IMR-90 (cell line): ENCODE data around the gene BTBD17. TPM values are rescaled to one million over a fixed set of nuclear protein-coding genes. Genes with fewer than 3 reads are reported as not detected.
A peak's percentile ranks its signal among the peaks of the same experiment; 100 is the strongest.

Source experiments
- ATAC-seq: fragments of 200-7000 bp; cut with Tn5 transposase; 2 replicates; pipeline ENCODE4 v1.9.1; 2020; ENCODE audit warnings: low read depth, mild to moderate bottlenecking, moderate library complexity
- BruUV-seq: library from RNA; stranded (reverse); fragments of 400-500 nt; replicated peaks from 2 replicates; lab custom pipeline; 2021; lab: Mats Ljungman, UMichigan
- CTCF ChIA-PET: fragments of 300-600 bp; formaldehyde crosslinking; extraction: SDS; loops from one replicate; lab custom pipeline; 2021; ENCODE audit warnings: antibody characterized with exemption; lab: Yijun Ruan, JAX
- POLR2A ChIA-PET: fragments of 300-600 bp; sonication (Branson Sonifier 250); formaldehyde crosslinking; loops from one replicate; lab custom pipeline; 2022; ENCODE audit warnings: antibody characterized with exemption; ENCODE audit not compliant: unreplicated experiment; lab: Charles Lee
- DNase-seq: peaks from one replicate; pipeline ENCODE4 v3.0.0; 2013
- H2AFZ ChIP-seq: replicated peaks from 2 replicates; pipeline ENCODE3; 2013; ENCODE audit warnings: low read length, mild to moderate bottlenecking; ENCODE audit not compliant: poor library complexity
- H2AK5ac ChIP-seq: 2 replicates; pipeline ENCODE4 v1.6.1; 2013; ENCODE audit warnings: low read depth, low read length, inconsistent platforms
- H2AK9ac ChIP-seq: replicated peaks from 2 replicates; pipeline ENCODE3; 2013; ENCODE audit warnings: mild to moderate bottlenecking, low read depth, low read length, moderate library complexity; ENCODE audit not compliant: poor library complexity
- H2BK120ac ChIP-seq: 2 replicates; pipeline ENCODE4 v1.6.1; 2013; ENCODE audit warnings: low read depth, low read length, inconsistent platforms
- H2BK15ac ChIP-seq: 3 replicates; pipeline ENCODE4 v1.6.1; 2013; ENCODE audit warnings: low read depth, low read length, inconsistent platforms
- H2BK20ac ChIP-seq: 2 replicates; pipeline ENCODE4 v1.6.1; 2013; ENCODE audit warnings: low read depth, mild to moderate bottlenecking, inconsistent platforms, low read length, moderate library complexity
- H2BK5ac ChIP-seq: 2 replicates; pipeline ENCODE4 v1.6.1; 2013; ENCODE audit warnings: mild to moderate bottlenecking, low read depth, low read length, inconsistent platforms; ENCODE audit not compliant: poor library complexity, severe bottlenecking
- H3K14ac ChIP-seq: replicated peaks from 2 replicates; pipeline ENCODE4 v1.6.1; 2013; ENCODE audit warnings: low read depth, low read length, inconsistent platforms
- H3K18ac ChIP-seq: 2 replicates; pipeline ENCODE4 v1.6.1; 2013; ENCODE audit warnings: low read depth, low read length, control low read depth
- H3K23ac ChIP-seq: 2 replicates; pipeline ENCODE4 v1.6.1; 2013; ENCODE audit warnings: low read depth, low read length, inconsistent platforms
- H3K27ac ChIP-seq: 2 replicates; pipeline ENCODE4 v1.5.1; 2013; ENCODE audit warnings: mild to moderate bottlenecking, control low read depth, low read length; ENCODE audit not compliant: insufficient read depth
- H3K27me3 ChIP-seq: 2 replicates; pipeline ENCODE4 v1.6.1; 2013; ENCODE audit warnings: low read length; ENCODE audit not compliant: control insufficient read depth, insufficient read depth
- H3K36me3 ChIP-seq: 2 replicates; pipeline ENCODE4 v1.6.1; 2013; ENCODE audit warnings: low read length, mixed read lengths; ENCODE audit not compliant: control insufficient read depth, insufficient read depth
- H3K4ac ChIP-seq: 2 replicates; pipeline ENCODE4 v1.6.1; 2013; ENCODE audit warnings: low read depth, low read length, inconsistent platforms
- H3K4me1 ChIP-seq: 2 replicates; pipeline ENCODE4 v1.6.1; 2013; ENCODE audit warnings: low read length, mixed read lengths; ENCODE audit not compliant: control insufficient read depth, insufficient read depth
- H3K4me2 ChIP-seq: 2 replicates; pipeline ENCODE4 v1.6.1; 2013; ENCODE audit warnings: low read depth, mild to moderate bottlenecking, control low read depth, low read length, moderate library complexity
- H3K4me3 ChIP-seq: 2 replicates; pipeline ENCODE4 v1.5.1; 2013; ENCODE audit warnings: low read depth, mild to moderate bottlenecking, control low read depth, low read length, moderate library complexity; ENCODE audit not compliant: insufficient read depth
- H3K56ac ChIP-seq: 2 replicates; pipeline ENCODE4 v1.6.1; 2013; ENCODE audit warnings: low read length, inconsistent platforms; ENCODE audit not compliant: insufficient read depth; ENCODE audit errors: extremely low read depth
- H3K79me1 ChIP-seq, 2 experiments: 2 replicates each; pipeline ENCODE4 v1.6.1; 2013; ENCODE audit warnings: low read length in 2 of 2, inconsistent platforms in 1 of 2, low read depth in 1 of 2
- H3K9ac ChIP-seq: 2 replicates; pipeline ENCODE4 v1.6.1; 2013; ENCODE audit warnings: low read depth, low read length, control low read depth
- H3K9me1 ChIP-seq: 2 replicates; pipeline ENCODE4 v1.6.1; 2013; ENCODE audit warnings: low read length, inconsistent platforms; ENCODE audit not compliant: insufficient read depth
- H3K9me3 ChIP-seq: 2 replicates; pipeline ENCODE4 v1.6.1; 2013; ENCODE audit warnings: low read length; ENCODE audit not compliant: control insufficient read depth, insufficient read depth
- H4K20me1 ChIP-seq: 2 replicates; pipeline ENCODE4 v1.6.1; 2013; ENCODE audit warnings: low read length, inconsistent platforms; ENCODE audit not compliant: insufficient read depth
- H4K5ac ChIP-seq: 2 replicates; pipeline ENCODE4 v1.6.1; 2013; ENCODE audit warnings: mild to moderate bottlenecking, low read depth, low read length, control low read depth
- H4K8ac ChIP-seq, 2 experiments: 2 replicates each; pipeline ENCODE4 v1.6.1; 2013; ENCODE audit warnings: low read depth in 2 of 2, low read length in 2 of 2, control low read depth in 1 of 2, inconsistent platforms in 1 of 2
- H4K91ac ChIP-seq: 2 replicates; pipeline ENCODE4 v1.6.1; 2013; ENCODE audit warnings: low read depth, low read length, inconsistent platforms; ENCODE audit not compliant: insufficient read depth
- CEBPB ChIP-seq: IDR thresholded peaks from 2 replicates; pipeline ENCODE4 v1.6.1; 2012; ENCODE audit warnings: low read depth, low read length, improper control_type of control experiment
- USF2 ChIP-seq: fragments of 150-350 bp; IDR thresholded peaks from 2 replicates; pipeline ENCODE4 v1.6.1; 2017; ENCODE audit warnings: mild to moderate bottlenecking, antibody characterized with exemption, low read length, low read depth
- WGBS, 2 experiments: methylation state at CpG; one replicate each; pipeline versions ENCODE4 v1.1.5 to v1.1.7; 2013; ENCODE audit warnings: missing lambda C conversion rate in 2 of 2; ENCODE audit not compliant: insufficient read length in 1 of 2; ENCODE audit errors: extremely low coverage in 2 of 2; 5-methylcytosine and 5-hydroxymethylcytosine counted together
- dilution Hi-C: fragments of 300-500 bp; cut with HindIII; formaldehyde crosslinking; loops from one replicate; pipeline ENCODE4 v1.14.3; 2018; ENCODE audit warnings: low sequenced_read_pairs; ENCODE audit not compliant: unreplicated experiment
- in situ Hi-C: fragments of 300-500 bp; cut with MboI; formaldehyde crosslinking; loops from 3 replicates; pipeline ENCODE4 v1.14.3; 2019; ENCODE audit warnings: low sequenced_read_pairs, inconsistent platforms, mixed read lengths
- intact Hi-C: fragments of 100-400 bp; cut with micrococcal nuclease; formaldehyde crosslinking; loops from 2 replicates; pipeline ENCODE4 v1.10.0; 2022
- polyA plus RNA-seq, 3 experiments: library from polyadenylated mRNA; depleted of rRNA; stranded (reverse); fragments of >200 nt; gene quantifications; 2 replicates each; pipeline ENCODE4 v1.2.3, GENCODE V29; 2012; ENCODE audit warnings: low replicate concordance in 1 of 3
- total RNA-seq: library from RNA; depleted of rRNA; stranded (reverse); fragments of >200 nt; gene quantifications from 2 replicates; pipeline ENCODE4 v1.2.3, GENCODE V29; 2012

Gene BTBD17
- total and polyA plus RNA-seq, 2 of the 4 experiments (the other 2 are of a cell fraction), result not detected

- dilution Hi-C loops (no loop called here), in situ Hi-C loops (no loop called here), intact Hi-C loops (no loop called here)
- Histone ChIP-seq H2BK5ac (no peak overlapping the region), H3K27ac (no peak overlapping the region), H3K56ac (no peak overlapping the region), H2BK120ac (no peak overlapping the region), H2AK5ac (no peak overlapping the region), H3K9me3 (peaks cover 17% of the 10 kb centered on the region), H3K79me1 (no peaks in the 10 kb centered on the region), H3K4ac (no peak overlapping the region), H3K4me3 (no peak overlapping the region), H2BK20ac (no peak overlapping the region), H2AFZ (no peak overlapping the region), H3K4me1 (no peaks in the 10 kb centered on the region), H3K14ac (no peak overlapping the region), H2AK9ac (no peak overlapping the region), H3K4me2 (no peak overlapping the region), H3K18ac (no peak overlapping the region), H3K23ac (no peak overlapping the region), H4K20me1 (no peaks in the 10 kb centered on the region), H4K91ac (no peak overlapping the region), H4K5ac (no peak overlapping the region), H3K36me3 (no peaks in the 10 kb centered on the region), H3K27me3 (no peaks in the 10 kb centered on the region), H4K8ac (no peak overlapping the region), H3K9ac (no peak overlapping the region), H2BK15ac (no peak overlapping the region), H3K9me1 (no peaks in the 10 kb centered on the region)
- no TSS peak for BruUV-seq
- POLR2A ChIA-PET, result no interaction called here
- no CpG with 5 or more reads among the region's 5 CpGs for WGBS, 2 experiments
- DNase-seq (no peak), ATAC-seq (no peak)
- TF ChIP-seq CEBPB, result no peak
- 0 out of 2 replicates have a peak, but pooled peaks have one; percentile 5 for TF ChIP-seq USF2
- CTCF ChIA-PET, result no interaction called here
Observed at GRCh38 chr17:74392848-74393247, 31.2 kb upstream of the BTBD17 start.
